Osteoblast (primary cell): ENCODE data around the gene C16orf74. TPM values are rescaled to one million over a fixed set of nuclear protein-coding genes. Genes with fewer than 3 reads are reported as not detected.

Experiments used
- DNase-seq: peaks from one replicate; pipeline ENCODE4 v3.0.0; 2011; ENCODE audit warnings: low spot score, mixed read lengths; ENCODE audit not compliant: insufficient read length; ENCODE audit errors: missing footprints
- H2AFZ ChIP-seq: 2 replicates; pipeline ENCODE4 v1.6.0; 2011; ENCODE audit warnings: mild to moderate bottlenecking, low read length
- H3K27ac ChIP-seq: 2 replicates; pipeline ENCODE4 v1.5.1; 2011; ENCODE audit warnings: mild to moderate bottlenecking, low read depth, low read length, moderate library complexity
- H3K27me3 ChIP-seq: 2 replicates; pipeline ENCODE4 v1.6.0; 2012; ENCODE audit warnings: mild to moderate bottlenecking, control low read depth, inconsistent platforms, low read length, moderate library complexity; ENCODE audit not compliant: insufficient read depth
- H3K36me3 ChIP-seq: 2 replicates; pipeline ENCODE4 v1.5.1; 2011; ENCODE audit warnings: mild to moderate bottlenecking, low read length, control low read depth, moderate library complexity; ENCODE audit not compliant: insufficient read depth
- H3K4me1 ChIP-seq: 2 replicates; pipeline ENCODE4 v1.5.1; 2011; ENCODE audit warnings: mild to moderate bottlenecking, low read length, control low read depth, moderate library complexity; ENCODE audit not compliant: insufficient read depth
- H3K4me2 ChIP-seq: 2 replicates; pipeline ENCODE4 v1.6.0; 2011; ENCODE audit warnings: mild to moderate bottlenecking, low read length; ENCODE audit not compliant: insufficient read depth
- H3K4me3 ChIP-seq: fragments of 200-600 bp; sonication (generic); 3 replicates; pipeline ENCODE4 v1.5.1; 2012; ENCODE audit warnings: mild to moderate bottlenecking, low read length, inconsistent platforms; ENCODE audit not compliant: insufficient read depth
- H3K79me2 ChIP-seq: 2 replicates; pipeline ENCODE4 v1.6.0; 2012; ENCODE audit warnings: mild to moderate bottlenecking, low read length, control low read depth, inconsistent platforms; ENCODE audit not compliant: insufficient read depth
- H3K9me3 ChIP-seq: 2 replicates; pipeline ENCODE4 v1.5.1; 2011; ENCODE audit warnings: low read depth, low read length, control low read depth
- H4K20me1 ChIP-seq: 2 replicates; pipeline ENCODE4 v1.6.0; 2012; ENCODE audit warnings: mild to moderate bottlenecking, low read length, control low read depth; ENCODE audit not compliant: insufficient read depth
- CTCF ChIP-seq: IDR thresholded peaks from 2 replicates; pipeline ENCODE4 v1.5.1; 2011; ENCODE audit warnings: mild to moderate bottlenecking, low read depth, low read length, moderate library complexity; ENCODE audit errors: extremely low read depth
- total RNA-seq: library from RNA; depleted of rRNA; stranded (reverse); fragments of >200 nt; gene quantifications from 2 replicates; pipeline ENCODE4 v1.2.3, GENCODE V29; 2012

C16orf74 gene
- total RNA-seq, 1 donor: 0.72 TPM

- Histone ChIP-seq H3K4me3 (no peak overlapping the region), H2AFZ (no peak overlapping the region), H3K4me1 (no peaks in the 10 kb centered on the region), H3K36me3 (no peaks in the 10 kb centered on the region), H3K4me2 (no peak overlapping the region), H3K27ac (no peak overlapping the region), H3K27me3 (no peaks in the 10 kb centered on the region), H4K20me1 (no peaks in the 10 kb centered on the region), H3K79me2 (no peaks in the 10 kb centered on the region), H3K9me3 (no peaks in the 10 kb centered on the region)
- TF ChIP-seq CTCF: no peak
- peak; percentile 6 for DNase-seq
Observed at GRCh38 chr16:85724936-85725335, 26.0 kb downstream of the C16orf74 start.

GRCh38 chr16:85724126-85724879, 26.6 kb downstream of the C16orf74 start:
- peak; percentile 84 for DNase-seq
- no peak for TF ChIP-seq CTCF
- Histone ChIP-seq H3K27me3 (no peaks in the 10 kb centered on the region), H3K9me3 (no peaks in the 10 kb centered on the region), H3K36me3 (no peaks in the 10 kb centered on the region), H3K4me1 (no peaks in the 10 kb centered on the region), H3K79me2 (no peaks in the 10 kb centered on the region), H3K4me2 (no peak overlapping the region), H4K20me1 (no peaks in the 10 kb centered on the region), H3K27ac (no peak overlapping the region), H2AFZ (no peak overlapping the region), H3K4me3 (no peak overlapping the region)

- Histone ChIP-seq H2AFZ (no peak overlapping the region), H3K4me2 (no peak overlapping the region), H3K27ac (no peak overlapping the region), H3K36me3 (no peaks in the 10 kb centered on the region), H3K9me3 (no peaks in the 10 kb centered on the region), H3K27me3 (no peaks in the 10 kb centered on the region), H3K4me3 (no peak overlapping the region), H4K20me1 (peaks cover 6% of the 10 kb centered on the region), H3K79me2 (no peaks in the 10 kb centered on the region), H3K4me1 (no peaks in the 10 kb centered on the region)
- DNase-seq: peak; percentile 43
- no peak for TF ChIP-seq CTCF
Observed at GRCh38 chr16:85722128-85722893, 28.6 kb downstream of the C16orf74 start.

- peak; percentile 80 for DNase-seq
- H3K4me3 ChIP-seq: no peak overlapping the region
- no peak overlapping the region for H3K4me2 ChIP-seq
- H4K20me1 ChIP-seq: peaks cover 6% of the 10 kb centered on the region
- TF ChIP-seq CTCF: no peak
- H3K27ac ChIP-seq: no peak overlapping the region
- no peaks in the 10 kb centered on the region for H3K79me2 ChIP-seq
- H3K9me3 ChIP-seq: no peaks in the 10 kb centered on the region
- no peaks in the 10 kb centered on the region for H3K4me1 ChIP-seq
- H2AFZ ChIP-seq: no peak overlapping the region
- H3K27me3 ChIP-seq: no peaks in the 10 kb centered on the region
- no peaks in the 10 kb centered on the region for H3K36me3 ChIP-seq
Observed at GRCh38 chr16:85720302-85720637, 30.6 kb downstream of the C16orf74 start.
